HG03354 (cell line): Measurements from ENCODE around the gene PHF1.
"Not testable (repeated sequence)": the region's sequence is repeated elsewhere in the genome, so short reads cannot be mapped to it uniquely, and the experiment has no call there.

Source experiments
- ATAC-seq: cut with Tn5 transposase; IDR thresholded peaks from one replicate; pipeline ENCODE4 v1.9.1; 2021; ENCODE audit warnings: mild to moderate bottlenecking; ENCODE audit not compliant: unreplicated experiment, poor library complexity, severe bottlenecking

PHF1 gene

GRCh38 chr6:33410711-33411631, at the start of gene PHF1:
Gene PHF1, plus strand, starts transcription at chr6:33411014. Its CDS starts 1,250 bp downstream, at chr6:33412264.
- ATAC-seq, result peak; percentile 42

GRCh38 chr6:33363486-33363885, 47.3 kb upstream of the PHF1 start:
- ATAC-seq, result not testable (repeated sequence)

GRCh38 chr6:33364475-33365205, 46.2 kb upstream of the PHF1 start:
- ATAC-seq, result not testable (repeated sequence)

GRCh38 chr6:33365206-33365971, 45.4 kb upstream of the PHF1 start:
- ATAC-seq, result not testable (repeated sequence)

GRCh38 chr6:33367009-33367714, 43.7 kb upstream of the PHF1 start:
- ATAC-seq, result no peak

- ATAC-seq, result not testable (repeated sequence)
These were observed 43.1 kb upstream of the PHF1 start for GRCh38 chr6:33367715-33368025.

GRCh38 chr6:33371901-33372300, 38.9 kb upstream of the PHF1 start:
- ATAC-seq, result not testable (repeated sequence)

- ATAC-seq, result no peak
These were observed 38.2 kb upstream of the PHF1 start for GRCh38 chr6:33372526-33373123.

GRCh38 chr6:33373960-33374910, 36.6 kb upstream of the PHF1 start:
- ATAC-seq, result no peak

GRCh38 chr6:33375143-33375671, 35.6 kb upstream of the PHF1 start:
- ATAC-seq, result no peak

- no peak for ATAC-seq
These were observed 33.6 kb upstream of the PHF1 start for GRCh38 chr6:33377171-33377570.

- ATAC-seq, result not testable (repeated sequence)
These were observed 31.6 kb upstream of the PHF1 start for GRCh38 chr6:33379184-33379583.

GRCh38 chr6:33380272-33380981, 30.4 kb upstream of the PHF1 start:
- ATAC-seq, result no peak

- no peak for ATAC-seq
These were observed 27.2 kb upstream of the PHF1 start for GRCh38 chr6:33383427-33384185.

GRCh38 chr6:33384581-33385020, 26.2 kb upstream of the PHF1 start:
- ATAC-seq, result no peak

GRCh38 chr6:33390173-33390572, 20.6 kb upstream of the PHF1 start:
- ATAC-seq, result no peak
